Naive B cell (primary cell): ENCODE results near the gene FBXO27. TPM values are rescaled to one million over a fixed set of nuclear protein-coding genes. Genes with fewer than 3 reads are reported as not detected.
"Not testable (repeated sequence)": the region's sequence is repeated elsewhere in the genome, so short reads cannot be mapped to it uniquely, and the experiment has no call there.

Source experiments
- ATAC-seq, 2 donors: fragments of 150-1000 bp; cut with Tn5 transposase; 2 replicates each; pipeline ENCODE4 v1.10.0; 2021; ENCODE audit warnings: low read depth in 2 of 2, mild to moderate bottlenecking in 2 of 2, moderate library complexity in 2 of 2
- DNase-seq: peaks from one replicate; pipeline ENCODE4 v3.0.0; 2022
- H3K27ac Mint-ChIP-seq, 6 donors: one replicate each; pipeline ENCODE4 v1.8.0; 2020 to 2022; ENCODE audit warnings: mild to moderate bottlenecking in 6 of 6, mixed read lengths in 6 of 6, moderate library complexity in 5 of 6, inconsistent platforms in 2 of 6
- H3K27me3 Mint-ChIP-seq, 3 donors: one replicate each; pipeline ENCODE4 v1.8.0; 2021 to 2022; ENCODE audit warnings: mixed read lengths in 3 of 3, mild to moderate bottlenecking in 1 of 3
- H3K36me3 Mint-ChIP-seq, 2 donors: one replicate each; pipeline ENCODE4 v1.8.0; 2020 to 2022; ENCODE audit warnings: mixed read lengths in 2 of 2, inconsistent platforms in 1 of 2, mild to moderate bottlenecking in 1 of 2
- H3K4me1 Mint-ChIP-seq, 3 donors: one replicate each; pipeline ENCODE4 v1.8.0; 2020 to 2022; ENCODE audit warnings: mixed read lengths in 3 of 3, inconsistent platforms in 1 of 3, mild to moderate bottlenecking in 1 of 3, moderate library complexity in 1 of 3
- H3K4me3 Mint-ChIP-seq, 8 donors: one replicate each; pipeline ENCODE4 v1.8.0; 2020 to 2022; ENCODE audit warnings: mild to moderate bottlenecking in 8 of 8, mixed read lengths in 8 of 8, moderate library complexity in 8 of 8, inconsistent platforms in 2 of 8
- H3K9me3 Mint-ChIP-seq, 7 donors: one replicate each; pipeline ENCODE4 v1.8.0; 2020 to 2022; ENCODE audit warnings: mixed read lengths in 7 of 7, mild to moderate bottlenecking in 5 of 7, inconsistent platforms in 2 of 7, moderate library complexity in 1 of 7
- polyA plus RNA-seq, 6 donors: library from polyadenylated mRNA; unstranded; fragments of 300-500 nt; fragmentation: Illumina TruSeq; gene quantifications; one replicate each; pipeline ENCODE4 v1.2.3, GENCODE V29; 2021; ENCODE audit warnings: low read depth in 6 of 6

Gene FBXO27
- polyA plus RNA-seq, 6 donors from 2014 or later: not detected

- no peak for DNase-seq
- ATAC-seq: no peak
- peaks cover 5 to 19% (median 14%) of the 10 kb centered on the region in 7 donors for H3K9me3 Mint-ChIP-seq
- no peak overlapping the region for H3K4me3 Mint-ChIP-seq
- H3K36me3 Mint-ChIP-seq: peaks cover 0 to 14% of the 10 kb centered on the region in 2 donors
- no peak overlapping the region for H3K27ac Mint-ChIP-seq
- H3K27me3 Mint-ChIP-seq: peaks cover 18 to 65% (median 62%) of the 10 kb centered on the region in 3 donors
- H3K4me1 Mint-ChIP-seq: no peaks in the 10 kb centered on the region
Measured at GRCh38 chr19:38993271-38993670, 39.1 kb downstream of the FBXO27 start.

DNA sequence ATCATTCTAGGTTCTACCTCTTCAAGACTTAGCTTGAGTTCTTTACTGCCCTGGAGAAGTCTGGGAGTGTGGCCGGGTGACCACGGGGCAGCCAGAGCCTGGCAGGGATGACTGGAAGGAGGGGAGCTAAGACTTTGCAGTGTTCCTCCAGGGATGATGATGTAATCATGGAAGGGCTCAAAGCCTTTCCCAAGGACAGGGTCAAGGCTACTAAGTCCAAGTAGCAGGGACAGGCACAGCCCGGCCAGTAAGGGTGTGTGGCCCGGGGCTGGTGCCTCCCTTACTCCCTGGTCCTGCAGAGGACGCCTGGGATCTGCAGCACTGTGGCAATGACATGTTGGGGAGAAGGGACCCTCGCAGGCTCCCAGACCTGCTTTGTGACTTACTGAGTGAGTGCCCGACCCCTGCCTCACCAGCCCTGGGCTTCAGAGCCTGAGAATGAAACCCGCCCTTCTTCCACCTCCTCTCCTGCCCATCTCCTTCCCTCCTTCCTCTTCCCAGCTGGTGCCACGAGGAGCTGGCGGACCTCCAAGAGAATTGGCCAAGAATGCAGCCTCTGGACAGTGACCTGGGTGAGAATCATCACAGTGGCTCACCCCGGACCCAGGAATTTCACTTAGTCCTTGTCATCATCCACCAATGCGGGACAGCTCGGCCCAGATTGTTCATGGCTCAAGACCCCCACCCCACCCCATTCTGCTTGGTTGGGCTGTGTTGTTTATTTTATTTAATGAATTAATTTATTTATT lies 41.2 kb downstream of the FBXO27 start:
- H3K27ac Mint-ChIP-seq: no peak overlapping the region
- no peak overlapping the region for H3K4me3 Mint-ChIP-seq
- ATAC-seq (no peak), DNase-seq (no peak)
- H3K4me1 Mint-ChIP-seq: no peaks in the 10 kb centered on the region
- peaks cover 9 to 19% (median 14%) of the 10 kb centered on the region in 7 donors for H3K9me3 Mint-ChIP-seq
- H3K36me3 Mint-ChIP-seq: peaks cover 0 to 14% of the 10 kb centered on the region in 2 donors
- H3K27me3 Mint-ChIP-seq: peaks cover 14 to 69% (median 57%) of the 10 kb centered on the region in 3 donors

- ATAC-seq, DNase-seq, H3K36me3 Mint-ChIP-seq, H3K4me1 Mint-ChIP-seq, H3K27ac Mint-ChIP-seq, H3K4me3 Mint-ChIP-seq: not testable (repeated sequence)
- H3K9me3 Mint-ChIP-seq: peaks cover 8 to 32% (median 16%) of the 10 kb centered on the region in 7 donors
- peaks cover 6 to 61% (median 45%) of the 10 kb centered on the region in 3 donors for H3K27me3 Mint-ChIP-seq
Measured at GRCh38 chr19:38989614-38990013, 42.7 kb downstream of the FBXO27 start.

DNA sequence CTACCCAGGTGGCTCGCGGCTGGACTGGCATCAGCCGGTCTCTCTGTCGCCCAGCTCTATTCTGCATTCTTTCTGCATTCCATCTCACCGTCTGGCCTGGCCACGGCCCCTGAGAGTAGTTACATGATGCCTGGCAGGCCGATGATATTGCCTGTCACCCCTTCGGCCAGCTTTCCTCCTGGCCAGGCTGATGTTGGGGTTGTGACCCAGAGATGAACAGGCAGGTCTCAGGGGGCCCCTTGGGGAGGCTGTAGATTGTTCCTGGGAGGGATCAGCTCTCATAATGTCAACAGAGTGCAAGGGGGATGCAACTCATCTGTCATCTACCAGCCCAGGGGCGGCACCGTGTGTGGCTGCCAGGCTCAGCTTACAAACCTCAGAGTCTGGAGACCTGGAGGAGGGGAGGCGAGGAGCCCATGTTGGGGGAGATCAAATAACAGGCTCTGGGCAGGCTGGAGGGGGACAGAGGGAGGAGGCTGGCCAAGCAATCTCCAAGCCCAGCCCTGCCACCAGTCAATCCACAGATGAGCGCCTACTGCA lies 43.2 kb downstream of the FBXO27 start:
- ATAC-seq (no peak), DNase-seq (no peak)
- peaks cover 6 to 59% (median 44%) of the 10 kb centered on the region in 3 donors for H3K27me3 Mint-ChIP-seq
- H3K9me3 Mint-ChIP-seq: peaks cover 8 to 34% (median 16%) of the 10 kb centered on the region in 7 donors
- peaks cover 0 to 6% of the 10 kb centered on the region in 2 donors for H3K36me3 Mint-ChIP-seq
- H3K4me3 Mint-ChIP-seq: no peak overlapping the region
- no peaks in the 10 kb centered on the region for H3K4me1 Mint-ChIP-seq
- peak overlapping the region in 1 of 6 donors; percentile 47 for H3K27ac Mint-ChIP-seq

DNA sequence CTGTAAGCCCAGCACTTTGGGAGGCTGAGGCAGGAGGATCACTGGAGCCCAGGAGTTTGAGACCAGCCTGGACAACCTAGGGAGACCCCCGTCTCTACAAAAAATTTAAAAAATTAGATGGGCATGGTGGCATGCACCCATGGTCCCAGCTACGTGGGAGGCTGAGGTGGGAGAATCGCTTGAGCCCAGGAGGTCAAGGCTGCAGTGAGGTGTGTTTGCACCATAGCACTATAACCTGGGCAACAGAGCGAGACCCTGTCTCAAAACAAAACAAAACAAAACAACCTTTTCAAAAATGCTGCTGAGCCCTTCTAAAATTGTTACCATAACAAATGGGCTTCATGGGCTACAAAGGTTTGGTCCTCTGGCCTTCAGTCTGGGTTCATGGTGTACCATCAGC lies 43.7 kb downstream of the FBXO27 start:
- H3K36me3 Mint-ChIP-seq, H3K4me3 Mint-ChIP-seq, H3K27ac Mint-ChIP-seq, DNase-seq, H3K4me1 Mint-ChIP-seq, ATAC-seq: not testable (repeated sequence)
- peaks cover 8 to 32% (median 16%) of the 10 kb centered on the region in 7 donors for H3K9me3 Mint-ChIP-seq
- H3K27me3 Mint-ChIP-seq: peaks cover 6 to 57% (median 44%) of the 10 kb centered on the region in 3 donors

DNA sequence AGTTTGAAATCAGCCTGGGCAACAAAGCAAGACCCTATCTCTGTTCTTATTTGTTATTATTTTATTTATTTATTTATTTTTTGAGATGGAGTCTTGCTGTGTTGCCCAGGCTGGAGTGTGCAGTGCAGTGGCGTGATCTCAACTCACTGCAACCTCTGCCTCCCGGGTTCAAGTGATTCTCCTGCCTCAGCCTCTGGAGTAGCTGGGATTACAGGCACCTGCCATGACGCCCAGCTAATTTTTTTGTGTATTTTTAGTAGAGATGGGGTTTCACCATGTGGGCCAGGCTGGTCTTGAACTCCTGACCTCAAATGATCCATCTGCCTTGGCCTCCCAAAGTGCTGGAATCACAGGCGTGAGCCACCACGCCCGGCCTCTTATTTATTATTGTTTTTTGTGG lies 44.6 kb downstream of the FBXO27 start:
- not testable (repeated sequence) for H3K36me3 Mint-ChIP-seq, ATAC-seq, DNase-seq, H3K27ac Mint-ChIP-seq, H3K4me3 Mint-ChIP-seq, H3K4me1 Mint-ChIP-seq
- H3K9me3 Mint-ChIP-seq: peaks cover 7 to 23% (median 11%) of the 10 kb centered on the region in 7 donors
- H3K27me3 Mint-ChIP-seq: peaks cover 4 to 48% (median 36%) of the 10 kb centered on the region in 3 donors

DNA sequence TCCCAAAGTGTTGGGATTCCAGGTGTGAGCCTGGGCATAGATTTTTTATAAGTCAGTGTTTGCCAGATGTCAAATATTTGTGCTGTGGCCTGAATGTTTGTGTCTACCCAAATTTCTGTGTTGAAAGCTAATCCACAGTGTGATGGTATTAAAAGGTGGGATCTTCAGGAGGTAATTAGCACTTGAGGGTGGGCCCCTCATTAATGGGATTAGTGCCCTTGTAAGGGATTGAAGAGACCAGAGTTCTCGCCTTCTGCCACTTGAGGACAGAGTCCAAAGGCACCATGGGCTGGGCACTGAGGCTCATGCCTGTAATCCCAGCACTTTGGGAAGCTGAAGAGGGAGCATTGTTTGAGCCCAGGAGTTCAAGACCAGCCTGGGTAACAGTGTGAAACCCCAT lies 47.1 kb downstream of the FBXO27 start:
- Mint-ChIP-seq H3K4me1 (no peaks in the 10 kb centered on the region), H3K9me3 (peaks cover 10 to 33% (median 16%) of the 10 kb centered on the region in 7 donors), H3K27ac (no peak overlapping the region), H3K36me3 (peaks cover 5 to 7% of the 10 kb centered on the region in 2 donors), H3K27me3 (peaks cover 4 to 29% (median 14%) of the 10 kb centered on the region in 3 donors), H3K4me3 (no peak overlapping the region)
- ATAC-seq: no peak
- DNase-seq: no peak

GRCh38 chr19:38980583-38981374 lies 51.6 kb downstream of the FBXO27 start:
- Mint-ChIP-seq H3K27ac (no peak overlapping the region), H3K36me3 (peaks cover 5 to 17% of the 10 kb centered on the region in 2 donors), H3K4me3 (peak overlapping the region in 1 of 8 donors; percentile 1), H3K27me3 (peaks cover 19 to 50% (median 20%) of the 10 kb centered on the region in 3 donors), H3K4me1 (peaks cover 0 to 5% (median 3%) of the 10 kb centered on the region in 3 donors), H3K9me3 (peaks cover 4 to 33% (median 18%) of the 10 kb centered on the region in 7 donors)
- ATAC-seq (no peak), DNase-seq (no peak)

- Mint-ChIP-seq H3K27me3 (peaks cover 23 to 57% (median 26%) of the 10 kb centered on the region in 3 donors), H3K9me3 (peaks cover 4 to 23% (median 12%) of the 10 kb centered on the region in 7 donors), H3K4me3 (no peak overlapping the region), H3K27ac (no peak overlapping the region), H3K36me3 (peaks cover 5 to 18% of the 10 kb centered on the region in 2 donors), H3K4me1 (peaks cover 4 to 8% (median 7%) of the 10 kb centered on the region in 3 donors)
- ATAC-seq (no peak), DNase-seq (no peak)
Measured at GRCh38 chr19:38979812-38980211, 52.5 kb downstream of the FBXO27 start.

- ATAC-seq: no peak
- peaks cover 29 to 64% (median 34%) of the 10 kb centered on the region in 3 donors for H3K27me3 Mint-ChIP-seq
- peaks cover 9 to 18% of the 10 kb centered on the region in 2 donors for H3K36me3 Mint-ChIP-seq
- H3K9me3 Mint-ChIP-seq: peaks cover 4 to 19% (median 11%) of the 10 kb centered on the region in 7 donors
- peaks cover 7 to 9% (median 8%) of the 10 kb centered on the region in 3 donors for H3K4me1 Mint-ChIP-seq
- no peak overlapping the region for H3K4me3 Mint-ChIP-seq
- no peak overlapping the region for H3K27ac Mint-ChIP-seq
- DNase-seq: no peak
Measured at GRCh38 chr19:38978326-38978689, 54.0 kb downstream of the FBXO27 start.

- Mint-ChIP-seq H3K36me3 (peaks cover 9 to 18% of the 10 kb centered on the region in 2 donors), H3K4me1 (peaks cover 7 to 9% (median 8%) of the 10 kb centered on the region in 3 donors), H3K27me3 (peaks cover 29 to 69% (median 34%) of the 10 kb centered on the region in 3 donors), H3K27ac (no peak overlapping the region), H3K4me3 (no peak overlapping the region), H3K9me3 (peaks cover 4 to 19% (median 11%) of the 10 kb centered on the region in 7 donors)
- ATAC-seq (no peak), DNase-seq (no peak)
Measured at GRCh38 chr19:38977445-38978325, 54.7 kb downstream of the FBXO27 start.

DNA sequence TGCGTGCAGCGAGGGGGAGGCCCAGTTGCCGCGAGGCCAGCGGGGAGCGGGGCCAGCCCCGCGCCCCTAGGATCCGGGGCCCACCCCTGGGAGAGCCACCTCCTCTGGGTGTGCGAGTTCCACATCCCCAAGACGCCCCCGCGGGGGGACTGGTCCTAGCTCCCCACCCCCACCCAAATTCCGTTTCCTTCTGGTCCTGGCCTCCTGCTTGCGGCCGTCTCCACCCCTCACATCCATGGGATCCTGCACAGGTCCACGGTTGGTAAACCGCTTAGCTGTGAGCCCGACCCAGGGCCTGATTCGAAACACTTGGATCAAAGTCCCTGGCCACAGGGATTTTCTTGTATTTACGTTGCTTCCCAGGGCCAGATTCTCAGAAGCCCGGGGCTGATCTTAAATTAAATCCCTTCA lies 56.5 kb downstream of the FBXO27 start:
- no peak for DNase-seq
- H3K36me3 Mint-ChIP-seq: peaks cover 9 to 17% of the 10 kb centered on the region in 2 donors
- peaks cover 4 to 14% (median 10%) of the 10 kb centered on the region in 7 donors for H3K9me3 Mint-ChIP-seq

More for the DNA sequence above, 56.5 kb downstream of the FBXO27 start:
- Mint-ChIP-seq H3K4me1 (peaks cover 7 to 9% (median 8%) of the 10 kb centered on the region in 3 donors), H3K27me3 (peaks cover 34 to 74% (median 35%) of the 10 kb centered on the region in 3 donors), H3K4me3 (peak overlapping the region in 5 of 8 donors; percentile 30 to 80 (median 64)), H3K27ac (no peak overlapping the region)
- ATAC-seq: no peak
